Omental fat pad (tissue), 4 donors: ENCODE data around the gene EIF5A. TPM values are rescaled to one million over a fixed set of nuclear protein-coding genes. Genes with fewer than 3 reads are reported as not detected.
A peak's percentile ranks its signal among the peaks of the same experiment; 100 is the strongest.

ENCODE experiments used
- ATAC-seq: fragments of 150-250 bp; one replicate; pipeline ENCODE4 v1.9.1; 2016; ENCODE audit warnings: mild to moderate bottlenecking, moderate library complexity; ENCODE audit not compliant: low FRiP score
- DNase-seq: peaks from one replicate; pipeline ENCODE4 v3.0.0-alpha.2; 2019; ENCODE audit warnings: low spot score
- CTCF ChIP-seq, 3 donors: fragments of 450-650 bp; IDR thresholded peaks; one replicate each; pipeline ENCODE4 v1.5.1; 2016 to 2017; ENCODE audit warnings: antibody characterized with exemption in 3 of 3, mild to moderate bottlenecking in 3 of 3, moderate library complexity in 2 of 3
- total RNA-seq, 4 donors: library from RNA; depleted of rRNA; stranded (reverse); fragments of >200 nt; gene quantifications; one replicate each; pipeline ENCODE4 v1.1.0, GENCODE V29; 2016

The EIF5A gene
- total RNA-seq, 4 donors from 2014 or later = 127 to 408 (median 282) TPM

- TF ChIP-seq CTCF (IDR thresholded peaks at IDR 0.05) = no peak
- no peak for ATAC-seq
- DNase-seq = no peak
Observed at GRCh38 chr17:7352910-7353635, 45.6 kb downstream of the EIF5A start.

- no peak for DNase-seq
- TF ChIP-seq CTCF (IDR thresholded peaks at IDR 0.05) = no peak
- no peak for ATAC-seq
Observed at GRCh38 chr17:7354262-7354843, 46.9 kb downstream of the EIF5A start.

- DNase-seq (no peak), ATAC-seq (no peak)
- TF ChIP-seq CTCF (IDR thresholded peaks at IDR 0.05) = no peak
Observed at GRCh38 chr17:7355053-7355452, 47.6 kb downstream of the EIF5A start, which contains the start of gene TMEM95. TSS of gene TMEM95 (plus strand) at chr17:7355156. CDS start at chr17:7355205, 49 bp downstream.

GRCh38 chr17:7355573-7355972, 48.1 kb downstream of the EIF5A start:
- no peak for TF ChIP-seq CTCF (IDR thresholded peaks at IDR 0.05)
- ATAC-seq = no peak
- no peak for DNase-seq

- ATAC-seq = peak; percentile 52
- TF ChIP-seq CTCF (IDR thresholded peaks at IDR 0.05) = peak in 1 of 3 donors; percentile 71
Observed at GRCh38 chr17:7356072-7356549, 48.7 kb downstream of the EIF5A start.

GRCh38 chr17:7356756-7357155, 49.3 kb downstream of the EIF5A start:
- DNase-seq (no peak), ATAC-seq (peak; percentile 55)
- TF ChIP-seq CTCF (IDR thresholded peaks at IDR 0.05) = no peak

More at GRCh38 chr17:7356072-7356549, 48.7 kb downstream of the EIF5A start:
- DNase-seq = peak; percentile 80
